OCI-LY3 (cell line): ENCODE measurements around the gene CTCF.

Source experiments
- EZH2phosphoT487 ChIP-seq: fragments of 200-600 bp; shearing (Covaris generic); IDR thresholded peaks from 2 replicates; pipeline ENCODE4 v1.6.1; 2018; ENCODE audit warnings: antibody characterized with exemption, mixed run types, low read depth
- TF ChIP-seq, protein P1 (sequence below): fragments of 200-600, 300-600 bp; sonication (generic); IDR thresholded peaks from 2 replicates; pipeline ENCODE4 v1.5.1; 2014; ENCODE audit warnings: antibody characterized with exemption, low read length, low read depth

DNA sequence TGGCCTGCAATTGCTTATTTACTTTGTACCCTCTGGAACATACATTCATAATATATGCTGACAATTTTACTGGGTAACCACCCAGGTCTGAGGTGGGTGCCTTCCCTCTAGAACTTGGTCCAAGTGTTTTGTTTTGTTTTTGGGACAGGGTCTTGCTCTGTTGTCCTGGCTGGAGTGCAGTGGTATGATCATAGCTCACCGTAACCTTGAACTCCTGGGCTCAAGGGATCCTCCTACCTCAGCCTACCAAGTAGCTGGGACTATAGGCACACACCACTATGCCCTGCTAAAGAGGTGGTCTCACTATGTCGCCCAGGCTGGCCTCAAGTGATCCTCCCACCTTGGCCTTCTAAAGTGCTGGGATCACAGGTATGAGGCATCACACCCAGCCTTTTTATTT, 11.2 kb upstream of the CTCF start:
- TF ChIP-seq, protein P1, sequence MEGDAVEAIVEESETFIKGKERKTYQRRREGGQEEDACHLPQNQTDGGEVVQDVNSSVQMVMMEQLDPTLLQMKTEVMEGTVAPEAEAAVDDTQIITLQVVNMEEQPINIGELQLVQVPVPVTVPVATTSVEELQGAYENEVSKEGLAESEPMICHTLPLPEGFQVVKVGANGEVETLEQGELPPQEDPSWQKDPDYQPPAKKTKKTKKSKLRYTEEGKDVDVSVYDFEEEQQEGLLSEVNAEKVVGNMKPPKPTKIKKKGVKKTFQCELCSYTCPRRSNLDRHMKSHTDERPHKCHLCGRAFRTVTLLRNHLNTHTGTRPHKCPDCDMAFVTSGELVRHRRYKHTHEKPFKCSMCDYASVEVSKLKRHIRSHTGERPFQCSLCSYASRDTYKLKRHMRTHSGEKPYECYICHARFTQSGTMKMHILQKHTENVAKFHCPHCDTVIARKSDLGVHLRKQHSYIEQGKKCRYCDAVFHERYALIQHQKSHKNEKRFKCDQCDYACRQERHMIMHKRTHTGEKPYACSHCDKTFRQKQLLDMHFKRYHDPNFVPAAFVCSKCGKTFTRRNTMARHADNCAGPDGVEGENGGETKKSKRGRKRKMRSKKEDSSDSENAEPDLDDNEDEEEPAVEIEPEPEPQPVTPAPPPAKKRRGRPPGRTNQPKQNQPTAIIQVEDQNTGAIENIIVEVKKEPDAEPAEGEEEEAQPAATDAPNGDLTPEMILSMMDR, result no peak
- no peak for TF ChIP-seq EZH2phosphoT487
